Measurements from ENCODE around the gene PKMYT1.
"Not testable (repeated sequence)": the region's sequence is repeated elsewhere in the genome, so short reads cannot be mapped to it uniquely, and the experiment has no call there.

PKMYT1 gene

GRCh38 chr16:2960183-2961010 lies 19.8 kb downstream of the PKMYT1 start:
- no peak for DNase-seq (ENCODE audit: low spot score)

GRCh38 chr16:2959206-2959605 lies 21.0 kb downstream of the PKMYT1 start:
- no peak for DNase-seq (ENCODE audit: low spot score)

- DNase-seq (ENCODE audit: low spot score) = no peak
Measured at GRCh38 chr16:2956579-2956956, 23.7 kb downstream of the PKMYT1 start.

GRCh38 chr16:2955779-2956578 lies 24.3 kb downstream of the PKMYT1 start:
- DNase-seq (ENCODE audit: low spot score) = no peak

DNA sequence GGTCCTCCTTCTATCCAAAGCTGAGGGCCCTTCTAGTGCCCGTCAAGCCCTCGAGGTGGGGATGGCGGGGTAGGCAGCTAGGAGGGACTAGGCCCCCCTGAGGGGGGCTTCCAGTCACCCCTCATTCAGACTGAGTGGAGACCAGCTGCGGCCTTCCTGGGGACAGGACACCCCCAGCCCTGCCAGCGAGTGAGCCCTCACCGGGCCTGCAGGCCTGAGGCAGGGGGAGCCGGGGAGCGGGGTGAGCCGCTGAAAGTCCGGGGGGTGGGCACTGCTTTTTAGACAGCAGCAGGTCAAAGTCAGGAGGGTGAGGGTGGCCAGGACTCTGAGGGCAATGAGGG lies 24.8 kb downstream of the PKMYT1 start:
- DNase-seq (ENCODE audit: low spot score) = no peak

GRCh38 chr16:2954656-2955381 lies 25.4 kb downstream of the PKMYT1 start:
- DNase-seq (ENCODE audit: low spot score) = no peak

- no peak for DNase-seq (ENCODE audit: low spot score)
Measured at GRCh38 chr16:2953706-2954627, 26.3 kb downstream of the PKMYT1 start.

DNA sequence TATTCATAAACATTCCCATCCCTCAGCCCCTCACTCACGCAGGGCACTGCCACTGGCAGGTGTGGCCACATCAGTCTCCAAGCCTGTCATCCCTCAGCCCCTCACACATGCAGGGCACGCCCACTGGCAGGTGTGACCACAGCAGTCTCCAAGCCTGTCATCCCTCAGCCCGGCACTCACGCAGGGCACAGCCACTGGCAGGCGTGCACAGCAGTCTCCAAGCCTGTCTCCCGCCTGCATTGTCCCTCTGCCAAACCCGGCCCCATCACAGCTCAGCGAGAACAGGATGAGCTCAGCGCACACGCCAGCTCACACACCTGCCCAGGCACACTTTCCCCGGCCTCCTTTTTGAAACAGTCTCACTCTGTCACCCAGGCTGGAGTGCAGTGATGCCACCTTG lies 27.6 kb downstream of the PKMYT1 start:
- DNase-seq (ENCODE audit: low spot score) = no peak

DNA sequence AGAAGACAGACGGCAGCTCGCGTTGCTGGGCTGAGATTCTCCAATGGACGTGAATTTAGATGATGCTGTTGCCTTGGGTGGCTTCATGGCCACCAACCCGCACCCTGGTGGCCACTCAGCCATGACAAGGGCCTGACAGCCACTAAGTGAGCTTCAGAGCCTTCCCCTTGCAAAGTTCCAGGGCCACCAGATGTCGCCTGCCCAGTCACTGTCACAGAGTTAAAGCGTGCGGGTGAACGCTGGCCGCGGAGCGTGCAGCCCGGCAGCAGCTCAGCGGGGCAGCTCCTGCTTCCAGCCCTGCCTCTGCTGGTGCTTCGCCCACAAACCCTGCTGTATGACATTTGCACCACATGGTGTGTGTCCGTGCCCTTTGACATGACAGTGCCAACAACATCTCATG lies 29.5 kb downstream of the PKMYT1 start:
- no peak for DNase-seq (ENCODE audit: low spot score)

DNA sequence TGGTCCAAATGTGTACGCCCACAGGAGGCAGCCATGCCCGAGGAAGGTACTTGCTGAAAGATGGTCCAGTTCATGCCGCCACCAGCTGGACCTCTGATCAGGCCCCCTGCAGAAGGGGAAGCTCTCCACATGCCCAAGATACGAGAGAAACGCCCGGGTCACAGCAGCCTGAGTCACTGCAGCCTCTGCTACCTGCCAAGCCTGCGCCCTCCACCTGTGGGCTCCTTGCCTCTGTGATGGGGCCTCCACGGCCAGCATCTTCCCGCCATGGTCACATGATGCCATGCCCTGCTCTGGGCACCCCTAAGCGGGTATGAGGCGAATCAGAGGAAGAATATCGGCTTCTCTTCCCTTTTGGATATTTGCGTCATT lies 29.9 kb downstream of the PKMYT1 start:
- no peak for DNase-seq (ENCODE audit: low spot score)

GRCh38 chr16:2949705-2950352 lies 30.4 kb downstream of the PKMYT1 start:
- DNase-seq (ENCODE audit: low spot score) = no peak

- DNase-seq (ENCODE audit: low spot score) = no peak
Measured at GRCh38 chr16:2948807-2949704, 31.2 kb downstream of the PKMYT1 start.

DNA sequence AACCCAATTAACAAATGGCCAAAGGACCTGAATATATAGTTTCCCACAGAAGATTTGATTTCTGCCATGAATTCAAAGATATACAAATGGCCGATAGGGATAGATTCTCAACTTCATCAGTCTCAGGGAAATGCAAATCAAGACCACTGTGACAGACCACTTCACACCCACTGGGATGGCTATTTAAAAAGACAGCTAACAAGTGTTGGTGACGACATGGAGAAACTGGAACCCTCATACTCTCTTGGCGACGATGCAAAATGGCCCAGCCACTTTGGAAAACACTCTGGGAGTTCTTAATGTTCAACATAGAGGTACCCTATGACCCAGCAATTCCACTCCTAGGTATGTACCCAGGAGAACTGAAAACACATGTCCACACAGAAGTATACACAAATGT lies 33.6 kb downstream of the PKMYT1 start:
- no peak for DNase-seq (ENCODE audit: low spot score)

DNA sequence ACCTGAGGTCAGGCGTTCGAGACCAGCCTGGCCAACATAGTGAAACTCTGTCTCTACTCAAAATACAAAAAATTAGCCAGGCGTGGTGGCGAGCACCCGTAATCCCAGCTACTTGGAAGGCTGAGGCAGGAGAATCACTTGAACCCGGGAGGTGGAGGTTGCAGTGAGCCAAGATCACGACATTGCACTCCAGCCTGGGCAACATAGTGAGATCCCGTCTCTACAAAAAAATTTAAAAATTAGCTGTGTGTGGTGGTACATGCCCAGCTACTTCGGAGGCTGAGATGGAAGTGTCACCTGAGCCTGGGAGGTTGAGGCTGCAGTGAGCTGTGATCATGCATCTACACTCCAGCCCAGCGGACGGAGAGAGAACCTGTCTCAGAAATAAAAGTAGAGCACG lies 36.5 kb downstream of the PKMYT1 start:
- not testable (repeated sequence) for DNase-seq (ENCODE audit: low spot score)

GRCh38 chr16:2942045-2942444 lies 38.2 kb downstream of the PKMYT1 start:
- no peak for DNase-seq (ENCODE audit: low spot score)

DNA sequence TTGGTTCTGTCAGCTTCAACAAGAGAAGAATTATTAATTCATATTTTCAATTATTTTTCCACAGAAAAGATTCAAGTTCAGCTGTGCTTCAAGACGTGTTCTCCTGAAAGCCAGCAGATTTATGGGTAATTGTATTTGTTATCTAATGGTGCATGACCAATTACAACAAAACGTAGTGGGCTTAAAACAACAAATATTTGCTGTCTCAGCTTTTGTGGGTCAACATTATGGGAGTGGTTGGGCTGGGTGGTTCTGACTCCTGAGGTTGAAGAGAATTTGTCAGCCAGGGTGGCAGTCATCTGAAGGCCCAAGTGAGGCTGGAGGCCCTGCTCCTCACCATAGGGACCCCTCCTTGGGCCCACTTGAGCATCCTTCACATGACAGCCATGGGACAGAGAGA lies 40.3 kb downstream of the PKMYT1 start:
- DNase-seq (ENCODE audit: low spot score) = no peak

- no peak for DNase-seq (ENCODE audit: low spot score)
Measured at GRCh38 chr16:2938206-2938605, 42.0 kb downstream of the PKMYT1 start.

DNA sequence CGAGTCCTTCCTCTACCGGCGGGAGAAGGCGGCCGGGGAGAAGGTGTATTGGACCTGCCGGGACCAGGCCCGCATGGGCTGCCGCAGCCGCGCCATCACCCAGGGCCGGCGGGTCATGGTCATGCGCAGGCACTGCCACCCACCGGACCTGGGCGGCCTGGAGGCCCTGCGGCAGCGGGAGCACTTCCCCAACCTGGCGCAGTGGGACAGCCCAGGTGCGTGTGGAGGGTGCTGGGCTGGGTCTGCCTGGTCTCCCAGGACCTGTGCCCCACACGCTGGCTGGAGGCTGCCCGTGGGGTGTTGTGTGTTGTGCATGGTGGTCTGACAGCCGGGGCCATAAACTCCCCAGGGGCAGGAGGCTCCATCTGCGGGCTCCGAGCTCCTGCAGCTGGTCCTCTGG lies 43.1 kb downstream of the PKMYT1 start:
- no peak for DNase-seq (ENCODE audit: low spot score)

DNA sequence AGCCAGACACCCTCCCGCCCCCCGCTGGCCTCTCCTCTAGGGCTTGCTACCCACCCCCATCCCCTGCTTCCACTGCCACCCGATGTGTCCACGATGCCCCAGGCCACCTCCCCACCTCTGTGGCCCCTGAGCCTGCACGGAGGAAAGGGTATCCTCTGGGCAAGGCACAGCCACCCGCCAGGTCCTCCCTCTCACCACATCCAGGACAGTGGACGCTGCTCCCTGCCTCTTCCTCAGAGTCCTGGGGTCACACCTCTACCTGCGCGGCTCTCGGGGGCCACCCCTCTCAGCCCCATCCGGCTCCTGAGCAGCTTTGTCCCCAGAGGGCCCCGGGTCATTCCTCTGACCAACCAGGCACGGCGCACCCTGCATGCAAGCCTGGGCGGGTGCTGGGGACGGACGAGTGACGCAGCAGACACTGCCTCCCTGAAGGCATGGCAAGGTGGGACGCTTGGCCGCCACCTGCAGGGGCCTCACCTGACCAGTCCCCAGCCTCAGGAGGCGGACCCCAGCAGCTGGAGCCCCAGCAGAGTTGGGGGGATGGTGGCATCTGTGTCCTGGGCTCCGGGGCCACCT lies 43.7 kb downstream of the PKMYT1 start:
- DNase-seq (ENCODE audit: low spot score) = no peak

- DNase-seq (ENCODE audit: low spot score) = no peak
Measured at GRCh38 chr16:2934450-2934849, 45.8 kb downstream of the PKMYT1 start.
